GM21528 (cell line): ENCODE results near the gene FBXW7.

ENCODE experiments used
- ATAC-seq: cut with Tn5 transposase; IDR thresholded peaks from one replicate; pipeline ENCODE4 v1.9.1; 2021; ENCODE audit warnings: mild to moderate bottlenecking, moderate library complexity; ENCODE audit not compliant: unreplicated experiment, low FRiP score

FBXW7 gene

DNA sequence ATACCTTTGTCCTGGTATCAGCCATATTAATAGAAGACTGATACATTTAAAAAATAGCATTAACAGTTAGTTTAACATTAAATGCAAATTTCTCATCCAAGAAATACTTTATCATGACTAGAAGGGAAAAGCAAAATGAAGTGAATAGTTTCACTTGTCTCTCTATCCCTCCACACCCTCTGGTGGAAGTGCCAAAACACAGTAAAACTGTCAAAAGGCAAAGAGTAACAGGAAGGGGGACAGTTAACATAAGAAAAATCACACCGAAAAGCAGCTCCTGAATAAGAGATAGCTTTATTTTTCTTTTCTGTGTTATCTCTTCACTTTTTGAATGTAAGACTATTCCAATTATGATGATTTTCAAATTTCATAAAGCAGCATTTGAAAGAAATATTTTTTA, 187.2 kb downstream of the FBXW7 start:
- no peak for ATAC-seq

GRCh38 chr4:152346979-152347378, 188.9 kb downstream of the FBXW7 start:
- no peak for ATAC-seq

DNA sequence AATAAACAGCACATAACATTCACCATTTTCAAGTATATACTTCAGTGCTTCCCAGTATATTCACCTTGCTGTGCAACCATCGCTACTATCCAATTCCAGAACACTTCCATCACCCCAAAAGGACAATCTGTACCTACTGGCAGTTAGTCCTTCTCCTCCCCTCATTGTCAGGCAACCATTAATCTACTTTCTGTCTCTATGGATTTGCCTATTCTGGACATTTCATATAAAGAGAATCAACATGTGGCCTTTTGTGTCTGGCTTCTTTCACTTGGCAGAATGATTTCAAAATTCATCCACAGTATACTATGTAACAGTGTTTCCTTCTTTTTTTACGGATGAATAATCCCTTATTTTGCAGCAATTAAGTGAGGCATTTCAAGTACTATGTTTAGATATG, 189.4 kb downstream of the FBXW7 start:
- no peak for ATAC-seq

DNA sequence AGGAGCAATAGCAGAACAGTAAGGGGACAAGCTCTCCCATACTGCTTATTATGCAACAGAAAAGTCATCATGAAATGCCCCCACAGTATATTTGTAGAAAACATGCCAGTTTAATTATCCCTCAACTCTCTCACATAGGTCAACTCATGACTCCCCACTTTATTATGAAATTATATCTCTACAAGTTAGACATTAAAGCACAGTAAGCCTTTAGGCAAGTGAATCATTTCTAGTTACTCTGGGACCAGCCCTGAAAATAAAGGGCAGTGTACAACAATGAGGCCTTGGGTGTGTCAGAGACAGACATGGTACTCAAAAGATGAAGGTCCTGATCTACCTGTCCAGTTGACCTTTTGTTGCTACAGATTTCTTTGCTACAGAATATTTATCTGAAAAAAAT, 191.9 kb downstream of the FBXW7 start:
- ATAC-seq: no peak

DNA sequence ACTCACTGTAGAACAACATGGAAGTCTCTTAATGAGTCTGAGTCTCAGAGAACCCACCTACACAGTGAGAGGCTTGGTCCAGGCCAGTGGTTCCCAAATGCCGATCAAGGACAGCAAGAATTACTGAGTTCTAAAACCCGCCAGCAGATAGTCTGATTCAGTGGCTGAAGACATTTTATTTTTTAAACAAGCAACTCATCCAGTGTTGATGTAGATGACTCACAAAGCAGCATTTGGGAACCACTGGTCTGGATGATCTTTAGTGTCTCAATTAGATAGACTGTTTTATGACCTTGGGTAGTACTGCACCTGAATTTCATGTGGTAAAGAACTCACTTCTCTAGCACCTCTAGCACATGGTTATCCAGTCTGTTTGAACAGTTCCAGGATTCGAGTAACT, 193.6 kb downstream of the FBXW7 start:
- no peak for ATAC-seq

GRCh38 chr4:152340818-152341217, 195.1 kb downstream of the FBXW7 start:
- ATAC-seq: no peak

DNA sequence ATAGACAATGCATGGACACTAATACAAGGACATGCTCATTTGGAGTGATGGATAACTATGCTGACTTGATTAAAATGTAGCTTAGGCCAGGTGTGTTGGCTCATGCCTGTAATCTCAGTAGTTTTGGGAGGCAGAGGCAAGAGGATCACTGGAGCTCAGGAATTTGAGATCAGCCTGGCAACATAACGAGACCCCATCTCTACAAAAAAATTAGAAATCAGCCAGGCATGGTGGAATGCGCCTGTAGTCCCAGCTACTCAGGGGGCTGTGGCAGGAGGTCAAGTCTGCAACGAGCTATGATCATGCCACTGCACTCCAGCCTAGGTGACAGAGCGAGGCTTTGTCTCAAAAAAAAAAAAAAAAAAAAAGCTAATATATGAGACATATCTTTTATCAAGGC, 196.3 kb downstream of the FBXW7 start:
- no peak for ATAC-seq

DNA sequence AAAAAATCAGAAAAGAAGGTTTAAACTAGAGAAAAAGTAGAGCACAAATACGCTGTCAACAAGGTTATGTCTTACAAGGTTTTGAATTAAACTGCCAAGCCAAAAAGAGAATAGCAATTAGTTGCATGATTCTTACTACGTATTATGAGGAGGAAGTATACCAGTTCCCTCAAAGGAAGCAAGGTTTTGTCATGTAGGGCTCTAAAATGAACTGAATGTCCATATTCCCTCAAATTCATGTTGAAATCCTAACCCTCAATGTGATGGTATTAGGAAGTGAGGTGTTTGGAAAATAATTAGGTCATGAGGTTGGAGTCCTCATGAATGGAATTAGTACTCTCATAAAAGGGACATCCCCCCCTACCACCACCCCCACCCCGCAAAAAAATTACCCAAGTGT, 201.0 kb downstream of the FBXW7 start:
- ATAC-seq: no peak

DNA sequence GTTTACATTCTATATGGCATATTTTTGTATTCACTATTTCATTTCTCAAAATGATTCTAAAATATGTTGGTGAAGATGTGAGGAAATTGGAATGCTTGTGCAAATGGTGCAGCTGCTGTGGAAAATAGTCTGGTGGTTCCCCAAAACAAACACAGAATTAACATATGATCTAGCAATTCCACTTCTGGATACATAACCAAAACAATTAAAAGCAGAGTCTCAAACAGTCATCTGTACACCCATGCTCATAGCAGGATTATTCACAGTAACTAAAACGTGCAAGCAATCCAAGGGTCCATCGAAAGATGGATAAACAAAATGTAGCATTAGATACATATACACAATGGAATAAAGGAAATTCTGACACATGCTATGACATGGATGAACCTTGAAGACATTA, 204.8 kb downstream of the FBXW7 start:
- ATAC-seq: no peak

GRCh38 chr4:152328582-152328981, 207.3 kb downstream of the FBXW7 start:
- no peak for ATAC-seq

DNA sequence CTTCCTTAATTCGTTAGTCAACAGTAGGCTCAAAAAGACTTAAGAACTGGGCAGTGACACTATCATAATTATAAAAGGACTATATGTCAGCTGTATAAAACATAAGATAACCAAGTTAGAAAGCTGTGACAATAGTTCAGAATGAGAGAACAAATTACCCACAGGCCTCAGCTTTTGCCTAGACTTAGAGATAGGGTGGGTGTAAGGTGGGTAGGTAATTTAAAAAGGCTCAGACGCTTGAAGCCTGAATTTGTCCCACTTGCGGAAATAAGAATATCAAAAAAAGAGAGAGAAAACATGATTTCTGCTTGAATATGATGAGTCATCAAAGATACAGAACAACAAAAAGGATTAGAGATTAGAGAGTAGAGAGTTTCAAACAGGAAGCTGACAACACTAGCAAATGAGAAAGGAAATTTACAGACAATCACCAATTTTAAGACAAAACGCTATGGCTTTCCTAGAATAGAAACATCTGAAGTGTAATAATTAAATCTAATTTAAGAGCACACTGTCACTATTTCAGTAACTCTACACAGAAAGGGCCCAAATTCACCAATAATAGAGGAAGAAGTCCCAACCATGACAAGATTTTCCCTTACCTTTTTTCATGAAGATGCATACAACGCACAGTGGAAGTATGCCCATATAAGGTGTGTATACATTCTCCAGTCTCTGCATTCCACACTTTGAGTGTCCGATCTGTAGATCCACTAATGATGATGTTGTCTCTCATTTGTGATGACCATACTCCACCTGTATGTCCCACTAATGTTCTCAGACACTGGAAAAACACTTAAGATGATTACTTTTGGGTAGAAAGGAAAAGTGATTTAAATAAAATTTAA, 208.1 kb downstream of the FBXW7 start:
- ATAC-seq: no peak

DNA sequence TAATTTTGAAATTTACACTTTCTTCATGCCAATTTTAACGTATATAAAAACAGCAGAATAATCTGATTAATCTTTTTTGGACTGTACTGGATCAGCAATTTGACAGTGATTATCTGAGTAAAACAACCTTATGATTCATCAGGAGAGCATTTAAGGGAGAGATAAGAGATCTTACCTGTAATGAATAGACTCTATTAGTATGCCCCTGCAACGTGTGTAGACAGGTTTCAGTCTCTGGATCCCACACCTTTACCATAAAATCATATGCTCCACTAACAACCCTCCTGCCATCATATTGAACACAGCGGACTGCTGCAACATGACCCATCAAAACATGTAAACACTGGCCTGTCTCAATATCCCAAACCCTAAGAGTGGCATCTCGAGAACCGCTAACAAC, 210.1 kb downstream of the FBXW7 start:
- ATAC-seq: no peak

DNA sequence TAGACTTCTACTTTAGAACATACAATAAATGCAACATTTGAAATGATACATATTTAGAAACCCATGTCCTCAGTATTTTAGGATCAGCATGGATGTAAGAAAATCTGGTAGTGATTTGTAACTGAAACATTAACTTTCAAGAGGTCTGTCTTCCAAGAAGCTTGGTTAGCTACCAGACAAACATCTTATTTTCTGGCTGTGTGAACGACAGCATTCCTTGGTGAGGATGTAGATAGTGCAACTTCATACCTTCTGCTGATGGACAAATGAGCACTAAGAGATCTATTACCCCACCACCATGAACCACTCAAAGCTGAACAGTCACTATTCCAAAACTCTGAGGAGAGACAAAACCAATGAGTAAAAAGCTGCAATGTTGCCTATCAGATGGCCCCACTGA, 212.7 kb downstream of the FBXW7 start:
- ATAC-seq: no peak

DNA sequence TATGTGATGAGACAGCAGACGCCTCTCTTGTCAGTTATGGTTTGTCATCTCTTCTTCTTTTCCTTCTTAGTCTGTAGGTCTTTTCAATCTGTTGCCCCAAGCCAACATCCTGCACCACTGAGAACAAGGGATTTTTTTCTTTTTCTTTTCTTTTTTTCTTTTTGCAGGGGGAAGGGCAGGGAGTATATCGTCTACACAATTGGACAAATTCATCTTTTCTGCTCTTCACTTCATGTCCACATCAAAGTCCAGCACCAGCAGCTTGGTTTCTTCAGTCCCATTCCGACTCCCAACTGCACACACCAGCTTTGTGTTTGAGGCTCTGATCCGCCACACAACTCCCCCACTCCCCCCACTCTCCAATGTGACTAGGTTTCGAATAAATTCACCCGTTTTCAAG, 213.2 kb downstream of the FBXW7 start:
- no peak for ATAC-seq

GRCh38 chr4:152321923-152322322, 214.0 kb downstream of the FBXW7 start:
- no peak for ATAC-seq

- no peak for ATAC-seq
Measured at GRCh38 chr4:152321398-152321797, 214.5 kb downstream of the FBXW7 start.

DNA sequence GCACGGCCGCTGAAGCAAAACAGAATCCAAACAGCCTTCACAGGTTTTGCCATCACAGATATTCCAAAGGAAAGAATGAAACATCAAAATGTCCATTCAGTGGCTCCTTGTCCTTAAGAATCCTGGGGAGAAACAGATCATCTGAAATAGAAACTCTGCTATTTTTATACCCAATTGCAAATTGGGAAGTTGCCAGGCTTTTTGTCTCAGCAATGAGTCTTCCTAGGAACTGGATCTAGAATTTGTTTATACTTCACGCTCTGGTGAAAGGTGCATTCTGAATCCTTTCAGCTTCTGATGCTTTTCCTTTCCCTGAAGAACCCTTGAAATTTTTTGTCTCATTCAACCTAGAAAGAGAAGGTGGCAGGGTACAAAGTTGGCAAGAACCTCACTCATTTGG, 218.9 kb downstream of the FBXW7 start:
- no peak for ATAC-seq

DNA sequence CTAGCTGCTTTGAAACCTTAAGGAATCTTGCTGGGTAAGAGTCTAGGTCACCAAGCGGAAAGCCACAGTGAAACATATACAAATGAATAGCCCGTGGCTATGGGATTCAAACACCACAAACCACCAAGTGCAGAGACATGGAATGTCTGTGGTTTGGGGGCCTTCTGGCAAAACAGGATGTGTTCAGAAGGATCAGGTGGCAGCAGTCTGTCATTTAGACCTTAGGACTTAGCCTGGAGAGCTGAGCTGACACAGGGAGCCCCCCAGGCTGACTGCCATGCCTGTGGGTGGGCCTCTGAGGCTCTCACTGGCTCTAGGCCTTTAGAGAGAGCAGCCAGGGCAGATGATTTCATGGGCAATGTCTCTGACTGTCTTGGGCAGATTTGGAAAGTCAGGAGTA, 225.6 kb downstream of the FBXW7 start:
- no peak for ATAC-seq

DNA sequence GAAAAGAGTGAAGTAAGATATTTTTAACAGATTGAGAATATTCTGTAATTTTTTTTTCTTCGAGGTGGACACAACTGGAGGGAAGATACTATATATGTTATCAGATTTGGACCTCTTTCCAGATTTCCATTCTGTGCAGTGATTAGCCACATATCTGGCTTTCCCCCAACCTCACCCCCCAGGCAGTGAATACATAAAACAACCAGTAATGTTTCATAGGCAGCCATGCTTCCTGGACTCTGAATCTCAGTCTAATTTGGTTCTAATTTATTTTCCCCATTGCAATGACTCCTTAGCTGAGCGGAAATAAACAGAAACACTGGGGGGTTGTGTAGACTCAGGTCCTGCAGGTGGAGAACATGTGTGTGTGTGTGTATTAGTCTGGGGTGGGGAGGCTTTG, 226.5 kb downstream of the FBXW7 start:
- no peak for ATAC-seq

GRCh38 chr4:152308951-152309350, 226.9 kb downstream of the FBXW7 start:
- ATAC-seq: no peak

DNA sequence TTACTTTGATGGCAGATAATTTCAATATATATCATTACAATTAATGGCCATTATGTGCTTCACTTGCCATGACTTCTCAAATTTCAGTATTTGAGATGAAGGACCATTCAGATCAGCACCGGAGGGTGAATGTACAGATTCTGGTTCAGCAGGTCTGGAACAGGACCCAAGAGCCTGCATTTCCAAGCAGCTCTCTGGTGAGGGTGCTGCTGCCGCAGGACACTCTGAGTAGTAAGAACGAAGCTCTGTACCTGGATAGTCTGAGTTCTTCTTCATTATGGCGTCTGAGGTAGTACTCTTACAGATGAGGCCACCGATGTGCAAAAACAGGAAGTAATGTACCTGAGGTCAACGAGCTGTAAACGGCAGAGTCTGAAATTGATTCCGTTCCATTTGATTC, 228.2 kb downstream of the FBXW7 start:
- ATAC-seq: no peak

- no peak for ATAC-seq
Measured at GRCh38 chr4:152306541-152306940, 229.4 kb downstream of the FBXW7 start.

- peak; percentile 91 for ATAC-seq
Measured at GRCh38 chr4:152304220-152304619, 231.7 kb downstream of the FBXW7 start.
